ENCODE measurements around the gene FAIM2. TPM values are rescaled to one million over a fixed set of nuclear protein-coding genes. Genes with fewer than 3 reads are reported as not detected.
A peak's percentile ranks its signal among the peaks of the same experiment; 100 is the strongest.

The FAIM2 gene
- total RNA-seq, 4 donors from 2014 or later = 0.38 to 0.65 (median 0.56) TPM; not detected in 1

DNA sequence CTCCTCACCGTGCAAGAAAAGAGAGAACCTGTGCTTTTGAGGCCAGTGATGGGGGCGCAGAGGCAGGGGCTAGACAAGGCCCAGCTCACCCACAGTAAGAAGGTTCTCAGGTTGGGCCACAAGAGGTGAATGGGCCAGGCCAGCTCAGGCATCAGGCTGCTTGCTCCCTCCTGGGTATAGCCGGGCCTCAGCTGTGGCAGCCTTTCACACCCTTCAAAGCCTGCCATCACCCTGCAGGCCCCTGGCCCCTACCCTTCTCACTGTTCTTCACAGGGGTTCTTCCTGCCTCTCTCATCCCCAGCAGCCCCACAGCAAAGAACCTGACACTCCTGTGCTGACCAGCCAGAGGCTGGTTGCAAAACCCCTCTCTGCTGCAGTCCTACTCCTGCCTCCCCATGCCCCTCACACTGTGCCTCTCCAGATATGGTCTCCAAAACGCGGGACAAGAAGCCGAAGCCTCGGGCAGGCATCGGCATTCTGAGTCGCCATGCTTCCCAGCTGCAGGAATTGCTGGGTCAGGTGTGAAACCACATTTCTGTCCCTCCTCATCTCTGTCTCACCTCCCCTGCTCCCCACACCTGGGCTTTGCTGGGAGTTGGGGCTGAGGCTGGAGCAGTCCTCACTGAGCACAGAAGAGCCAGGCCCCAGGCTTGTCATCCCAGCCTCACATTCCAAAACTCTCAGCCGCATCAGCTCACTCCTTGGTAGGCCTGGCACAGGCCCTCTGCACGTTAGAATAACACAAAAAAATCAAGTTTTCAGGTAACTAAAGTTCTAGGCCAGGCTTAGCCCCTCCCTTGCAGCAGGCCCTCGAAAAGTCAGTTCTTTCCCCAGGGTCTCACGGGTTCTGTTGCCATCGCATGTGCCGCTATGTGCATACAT lies 6.9 kb upstream of the FAIM2 start:
- no peak overlapping the region for H3K27ac ChIP-seq
- H3K36me3 ChIP-seq = no peaks in the 10 kb centered on the region
- TF ChIP-seq EP300 (IDR thresholded peaks at IDR 0.05) (no peak), POLR2A (IDR thresholded peaks at IDR 0.05) (no peak), POLR2AphosphoS5 (IDR thresholded peaks at IDR 0.05) (no peak)
- TF ChIP-seq, protein P1, sequence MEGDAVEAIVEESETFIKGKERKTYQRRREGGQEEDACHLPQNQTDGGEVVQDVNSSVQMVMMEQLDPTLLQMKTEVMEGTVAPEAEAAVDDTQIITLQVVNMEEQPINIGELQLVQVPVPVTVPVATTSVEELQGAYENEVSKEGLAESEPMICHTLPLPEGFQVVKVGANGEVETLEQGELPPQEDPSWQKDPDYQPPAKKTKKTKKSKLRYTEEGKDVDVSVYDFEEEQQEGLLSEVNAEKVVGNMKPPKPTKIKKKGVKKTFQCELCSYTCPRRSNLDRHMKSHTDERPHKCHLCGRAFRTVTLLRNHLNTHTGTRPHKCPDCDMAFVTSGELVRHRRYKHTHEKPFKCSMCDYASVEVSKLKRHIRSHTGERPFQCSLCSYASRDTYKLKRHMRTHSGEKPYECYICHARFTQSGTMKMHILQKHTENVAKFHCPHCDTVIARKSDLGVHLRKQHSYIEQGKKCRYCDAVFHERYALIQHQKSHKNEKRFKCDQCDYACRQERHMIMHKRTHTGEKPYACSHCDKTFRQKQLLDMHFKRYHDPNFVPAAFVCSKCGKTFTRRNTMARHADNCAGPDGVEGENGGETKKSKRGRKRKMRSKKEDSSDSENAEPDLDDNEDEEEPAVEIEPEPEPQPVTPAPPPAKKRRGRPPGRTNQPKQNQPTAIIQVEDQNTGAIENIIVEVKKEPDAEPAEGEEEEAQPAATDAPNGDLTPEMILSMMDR (IDR thresholded peaks at IDR 0.05) = no peak
- peaks cover 4% of the 10 kb centered on the region for H3K4me1 ChIP-seq
- no peak overlapping the region for H3K4me3 ChIP-seq
- no peaks in the 10 kb centered on the region for H3K9me3 ChIP-seq
- WGBS = 98% methylated on average over 14 of the region's 15 CpGs
- H3K27me3 ChIP-seq = no peaks in the 10 kb centered on the region
- peak in 1 of 2 donors; percentile 32 for DNase-seq (ENCODE audit: low spot score in 2 of 2)

DNA sequence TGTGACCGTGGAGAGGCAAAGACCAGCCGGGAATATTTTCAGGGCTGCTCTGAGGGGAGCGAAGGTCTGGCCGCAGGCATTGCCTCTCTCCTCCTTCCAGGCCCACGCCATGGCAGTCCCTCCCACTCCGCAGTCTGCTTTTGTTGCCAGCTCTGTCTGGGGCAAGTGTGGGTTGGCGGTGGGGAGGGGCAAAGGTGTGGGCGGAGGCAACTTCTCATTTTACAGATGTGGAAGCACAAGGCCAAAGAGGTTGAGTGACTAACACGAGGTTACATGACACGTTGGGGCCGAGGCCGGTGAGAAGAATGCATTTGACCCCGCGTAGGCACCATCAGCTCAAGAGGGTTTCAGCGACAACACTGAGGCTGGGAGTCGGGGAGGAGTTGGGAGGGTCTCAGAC lies 6.1 kb upstream of the FAIM2 start:
- DNase-seq (ENCODE audit: low spot score in 2 of 2) = peak in 1 of 2 donors; percentile 59
- WGBS = 63% methylated on average over 11 of the region's 16 CpGs
- TF ChIP-seq, protein P1 (IDR thresholded peaks at IDR 0.05) = no peak
- TF ChIP-seq EP300 (IDR thresholded peaks at IDR 0.05) (no peak), POLR2A (IDR thresholded peaks at IDR 0.05) (no peak), POLR2AphosphoS5 (IDR thresholded peaks at IDR 0.05) (no peak)
- no peak overlapping the region for H3K4me3 ChIP-seq
- H3K36me3 ChIP-seq = no peaks in the 10 kb centered on the region
- H3K9me3 ChIP-seq = no peaks in the 10 kb centered on the region
- no peak overlapping the region for H3K27ac ChIP-seq
- H3K4me1 ChIP-seq = peaks cover 4% of the 10 kb centered on the region
- no peaks in the 10 kb centered on the region for H3K27me3 ChIP-seq

DNA sequence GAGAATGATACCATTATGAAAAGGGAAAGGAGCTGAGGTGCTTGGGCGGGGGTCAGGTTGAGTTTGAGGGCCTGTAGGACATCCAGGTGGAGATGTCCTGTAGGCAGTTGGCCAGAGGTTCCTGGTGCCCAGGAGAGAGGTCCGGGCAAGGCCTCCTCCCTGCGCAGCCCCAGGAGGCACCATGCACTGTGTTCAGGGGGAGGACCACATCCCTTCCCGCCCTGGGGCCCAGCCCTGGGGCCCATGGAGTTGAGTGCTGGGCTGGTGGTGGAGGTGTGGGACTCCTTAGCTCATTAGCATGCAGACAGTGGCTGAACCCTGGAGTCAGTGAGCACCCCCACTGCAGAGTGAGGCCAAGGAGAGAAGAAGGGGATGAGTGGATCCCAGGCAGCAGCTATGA lies 5.7 kb upstream of the FAIM2 start:
- 93% methylated on average over 3 of the region's 4 CpGs for WGBS
- Histone ChIP-seq H3K4me1 (peaks cover 4% of the 10 kb centered on the region), H3K36me3 (no peaks in the 10 kb centered on the region), H3K9me3 (no peaks in the 10 kb centered on the region), H3K27ac (no peak overlapping the region), H3K27me3 (peaks cover 2% of the 10 kb centered on the region), H3K4me3 (no peak overlapping the region)
- DNase-seq (ENCODE audit: low spot score in 2 of 2) = peak in 1 of 2 donors; percentile 45
- TF ChIP-seq POLR2A (IDR thresholded peaks at IDR 0.05) (no peak), EP300 (IDR thresholded peaks at IDR 0.05) (no peak), POLR2AphosphoS5 (IDR thresholded peaks at IDR 0.05) (no peak)
- TF ChIP-seq, protein P1 (IDR thresholded peaks at IDR 0.05) = no peak

DNA sequence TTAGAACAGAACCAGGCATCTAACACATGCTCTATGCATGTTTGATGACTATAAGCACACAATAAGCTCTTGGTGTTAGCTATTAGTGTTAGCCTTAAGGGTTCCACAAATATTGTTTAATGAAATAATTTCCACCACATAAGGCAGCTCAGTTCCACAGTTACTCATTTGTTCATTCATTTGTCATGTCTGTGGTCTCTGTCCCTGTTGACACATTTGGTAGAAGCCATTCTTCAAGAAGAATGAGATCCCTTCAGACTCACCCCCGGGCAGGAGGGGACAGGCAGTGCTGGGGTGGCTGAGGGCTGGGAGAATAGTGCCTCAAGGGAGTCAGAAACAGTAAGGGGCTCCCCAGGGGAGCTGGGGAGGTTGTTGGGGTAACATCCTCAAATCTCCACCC lies 3.7 kb upstream of the FAIM2 start:
- no peaks in the 10 kb centered on the region for H3K9me3 ChIP-seq
- WGBS = 82% methylated on average over 1 of the region's 1 CpG
- H3K36me3 ChIP-seq = no peaks in the 10 kb centered on the region
- peaks cover 16% of the 10 kb centered on the region for H3K4me1 ChIP-seq
- DNase-seq (ENCODE audit: low spot score in 2 of 2) = peak in 1 of 2 donors; percentile 25
- H3K27me3 ChIP-seq = peaks cover 18% of the 10 kb centered on the region
- TF ChIP-seq EP300 (IDR thresholded peaks at IDR 0.05) = no peak
- no peak for TF ChIP-seq POLR2AphosphoS5 (IDR thresholded peaks at IDR 0.05)
- TF ChIP-seq POLR2A (IDR thresholded peaks at IDR 0.05) = no peak
- TF ChIP-seq, protein P1 (IDR thresholded peaks at IDR 0.05) = no peak
- no peak overlapping the region for H3K4me3 ChIP-seq
- no peak overlapping the region for H3K27ac ChIP-seq

DNA sequence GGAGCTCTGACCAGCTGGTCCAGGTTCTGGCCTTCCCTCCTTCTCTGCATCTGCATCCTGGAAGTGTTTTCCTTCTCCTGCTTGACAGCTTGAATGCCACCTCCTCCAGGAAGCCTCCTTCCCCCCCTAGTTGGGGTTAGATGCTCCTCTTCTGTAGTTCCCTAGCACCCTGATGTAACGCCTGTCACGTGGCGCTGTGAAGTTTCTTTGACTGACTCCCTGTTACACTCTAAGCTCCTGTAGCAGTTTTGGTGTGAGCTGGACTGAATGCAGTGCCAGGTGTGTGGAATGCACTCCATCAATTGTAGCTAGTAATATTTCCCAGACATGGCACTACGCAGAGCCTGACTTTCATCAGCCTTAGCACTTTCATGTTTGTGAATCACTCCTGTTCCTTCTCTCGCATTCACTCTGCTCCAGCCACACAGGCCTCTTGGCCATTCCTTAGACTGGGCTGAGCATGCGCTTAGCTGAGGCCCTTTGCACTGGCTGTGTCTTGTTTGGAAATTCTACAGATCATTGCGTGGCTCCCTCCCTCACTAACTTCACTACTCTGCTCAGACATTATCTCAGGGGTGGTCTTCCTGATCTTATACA lies 2.1 kb upstream of the FAIM2 start:
- Histone ChIP-seq H3K4me1 (peaks cover 16% of the 10 kb centered on the region), H3K27me3 (peaks cover 18% of the 10 kb centered on the region), H3K9me3 (no peaks in the 10 kb centered on the region), H3K36me3 (no peaks in the 10 kb centered on the region), H3K27ac (no peak overlapping the region), H3K4me3 (no peak overlapping the region)
- TF ChIP-seq, protein P1 (IDR thresholded peaks at IDR 0.05) = no peak
- TF ChIP-seq POLR2AphosphoS5 (IDR thresholded peaks at IDR 0.05) (no peak), EP300 (IDR thresholded peaks at IDR 0.05) (no peak), POLR2A (IDR thresholded peaks at IDR 0.05) (no peak)
- 98% methylated on average over 7 of the region's 7 CpGs for WGBS
- DNase-seq (ENCODE audit: low spot score in 2 of 2) = no peak
